ENCODE results near the gene PHOSPHO1. TPM values are rescaled to one million over a fixed set of nuclear protein-coding genes. Genes with fewer than 3 reads are reported as not detected.
"Not testable (repeated sequence)": the region's sequence is repeated elsewhere in the genome, so short reads cannot be mapped to it uniquely, and the experiment has no call there.

PHOSPHO1 gene
- total RNA-seq, 1 experiment from 2014 or later: not detected

GRCh38 chr17:49183341-49183740, 47.2 kb downstream of the PHOSPHO1 start:
- no peak for TF ChIP-seq CTCF (IDR thresholded peaks at IDR 0.05; ENCODE audit: unreplicated experiment)
- H3K4me1 Mint-ChIP-seq (ENCODE audit: insufficient read depth, unreplicated experiment): no peaks in the 10 kb centered on the region
- peaks cover 13% of the 10 kb centered on the region for H3K9me3 Mint-ChIP-seq (ENCODE audit: unreplicated experiment)
- no TSS peak for BruUV-seq (replicated peaks)
- no peak overlapping the region for H3K27ac Mint-ChIP-seq (ENCODE audit: low read depth, unreplicated experiment)
- POLR2A ChIA-PET: no interaction called here
- no peak overlapping the region for H3K4me3 Mint-ChIP-seq (ENCODE audit: unreplicated experiment)
- no peak for DNase-seq (ENCODE audit: unreplicated experiment)
- H3K36me3 Mint-ChIP-seq (ENCODE audit: insufficient read depth, unreplicated experiment): no peaks in the 10 kb centered on the region
- H3K27me3 Mint-ChIP-seq (ENCODE audit: insufficient read depth, unreplicated experiment): no peaks in the 10 kb centered on the region
- intact Hi-C loops (cut with micrococcal nuclease): no loop called here
- CTCF ChIA-PET: interaction anchor here (0.7 to 1.6 kb wide), 2 partner anchors 9 to 137 kb away, joined by 3 to 7 read pairs; no protein-coding TSS in a partner anchor

GRCh38 chr17:49180998-49181635, 49.5 kb downstream of the PHOSPHO1 start:
- ChIA-PET CTCF (interaction anchor here (0.6 to 1.3 kb wide), 3 partner anchors 24 to 996 kb away, joined by 3 to 6 read pairs (median 3); no protein-coding TSS in a partner anchor), POLR2A (interaction anchor here (1.4 to 2.0 kb wide), 2 partner anchors 9 to 11 kb away, joined by 3 to 8 read pairs; no protein-coding TSS in a partner anchor)
- no TSS peak for BruUV-seq (replicated peaks)
- Mint-ChIP-seq H3K4me3 (ENCODE audit: unreplicated experiment) (no peak overlapping the region), H3K36me3 (ENCODE audit: insufficient read depth, unreplicated experiment) (no peaks in the 10 kb centered on the region), H3K27me3 (ENCODE audit: insufficient read depth, unreplicated experiment) (no peaks in the 10 kb centered on the region), H3K4me1 (ENCODE audit: insufficient read depth, unreplicated experiment) (no peaks in the 10 kb centered on the region), H3K9me3 (ENCODE audit: unreplicated experiment) (peaks cover 13% of the 10 kb centered on the region), H3K27ac (ENCODE audit: low read depth, unreplicated experiment) (no peak overlapping the region)
- intact Hi-C loops (cut with micrococcal nuclease): no loop called here
- no peak for TF ChIP-seq CTCF (IDR thresholded peaks at IDR 0.05; ENCODE audit: unreplicated experiment)
- DNase-seq (ENCODE audit: unreplicated experiment): no peak

GRCh38 chr17:49180303-49180702, 50.3 kb downstream of the PHOSPHO1 start:
- Mint-ChIP-seq H3K4me3 (ENCODE audit: unreplicated experiment) (no peak overlapping the region), H3K9me3 (ENCODE audit: unreplicated experiment) (peaks cover 21% of the 10 kb centered on the region), H3K27ac (ENCODE audit: low read depth, unreplicated experiment) (no peak overlapping the region), H3K4me1 (ENCODE audit: insufficient read depth, unreplicated experiment) (no peaks in the 10 kb centered on the region), H3K27me3 (ENCODE audit: insufficient read depth, unreplicated experiment) (no peaks in the 10 kb centered on the region), H3K36me3 (ENCODE audit: insufficient read depth, unreplicated experiment) (no peaks in the 10 kb centered on the region)
- no TSS peak for BruUV-seq (replicated peaks)
- CTCF ChIA-PET: interaction anchor here (0.7 to 1.6 kb wide), 4 partner anchors 10 to 272 kb away, joined by 3 to 7 read pairs (median 5); partner anchors contain the start of gene UBE2Z
- peak; percentile 68 for DNase-seq (ENCODE audit: unreplicated experiment)
- intact Hi-C loops (cut with micrococcal nuclease): no loop called here
- POLR2A ChIA-PET: interaction anchor here (1.1 to 2.0 kb wide), 2 partner anchors 10 to 12 kb away, joined by 3 to 8 read pairs; no protein-coding TSS in a partner anchor
- TF ChIP-seq CTCF (IDR thresholded peaks at IDR 0.05; ENCODE audit: unreplicated experiment): peak; percentile 53

GRCh38 chr17:49175978-49176377, 54.6 kb downstream of the PHOSPHO1 start:
- H3K4me1 Mint-ChIP-seq (ENCODE audit: insufficient read depth, unreplicated experiment); BruUV-seq (replicated peaks); DNase-seq (ENCODE audit: unreplicated experiment); H3K4me3 Mint-ChIP-seq (ENCODE audit: unreplicated experiment); intact Hi-C loops (cut with micrococcal nuclease); H3K36me3 Mint-ChIP-seq (ENCODE audit: insufficient read depth, unreplicated experiment); H3K27me3 Mint-ChIP-seq (ENCODE audit: insufficient read depth, unreplicated experiment); POLR2A ChIA-PET; H3K27ac Mint-ChIP-seq (ENCODE audit: low read depth, unreplicated experiment): not testable (repeated sequence)
- peaks cover 25% of the 10 kb centered on the region for H3K9me3 Mint-ChIP-seq (ENCODE audit: unreplicated experiment)
- CTCF ChIA-PET: interaction anchor here (0.5 to 0.6 kb wide), 2 partner anchors 139 to 216 kb away, joined by 3 read pairs; no protein-coding TSS in a partner anchor

Other genes starting within 250 kb of the PHOSPHO1 start
- 0.02 and 0.27 TPM in 2 replicates for gene IGF2BP1, start 233.4 kb downstream of the PHOSPHO1 start, total RNA-seq (2022)
- 0.05 TPM in 1 of 2 replicates, not detected in the other for gene B4GALNT2, start 98.0 kb downstream of the PHOSPHO1 start, total RNA-seq (2022)
- not detected in 2 replicates for gene GNGT2, start 20.2 kb downstream of the PHOSPHO1 start, total RNA-seq (2022)
- gene ABI3, start 20.1 kb downstream of the PHOSPHO1 start, total RNA-seq (2022): not detected in 2 replicates
- 18.8 and 19.6 TPM in 2 replicates for gene ZNF652, start 131.5 kb upstream of the PHOSPHO1 start, total RNA-seq (2022)
- gene PHB1, start 184.1 kb upstream of the PHOSPHO1 start, total RNA-seq (2022): 122 and 134 TPM in 2 replicates